SK-N-SH (cell line): Measurements from ENCODE around the gene STAB1. TPM values are rescaled to one million over a fixed set of nuclear protein-coding genes. Genes with fewer than 3 reads are reported as not detected.
A peak's percentile ranks its signal among the peaks of the same experiment; 100 is the strongest.

Source experiments
- CTCF ChIA-PET: fragments of 300-600, 350-600 bp; formaldehyde crosslinking; extraction: SDS; loops from one replicate; lab custom pipeline; 2021; lab: Yijun Ruan, JAX
- POLR2A ChIA-PET: fragments of 350-600 bp; sonication (Branson Sonifier 250); formaldehyde crosslinking; extraction: SDS; loops from one replicate; lab custom pipeline; 2020; ENCODE audit warnings: antibody characterized with exemption, inconsistent platforms; lab: Yijun Ruan, JAX
- DNase-seq: peaks from one replicate; pipeline ENCODE4 v3.0.0; 2012
- H2AFZ ChIP-seq: fragments of 200-600 bp; sonication (generic); 2 replicates; pipeline ENCODE4 v1.8.1; 2016; ENCODE audit warnings: antibody characterized with exemption, mild to moderate bottlenecking, low read depth
- H3F3A ChIP-seq: fragments of 200-600 bp; sonication (generic); replicated peaks from 2 replicates; pipeline ENCODE3; 2016; ENCODE audit warnings: antibody characterized with exemption, mild to moderate bottlenecking; ENCODE audit not compliant: insufficient read depth
- H3K27ac ChIP-seq, 2 experiments: fragments of 200-500 bp in 1 of 2; fragments of 200-600 bp in 1 of 2; sonication (Bioruptor generic) in 1 of 2; sonication (generic), shearing (Covaris generic) in 1 of 2; 2 replicates each; pipeline versions ENCODE4 v1.5.1 to v1.6.1; 2014 to 2016; ENCODE audit warnings: low read depth in 2 of 2, inconsistent platforms in 1 of 2, low read length in 1 of 2, mild to moderate bottlenecking in 1 of 2, mixed read lengths in 1 of 2
- H3K27me3 ChIP-seq: fragments of 200-600 bp; sonication (generic), shearing (Covaris generic); 2 replicates; pipeline ENCODE4 v1.6.1; 2016; ENCODE audit warnings: mixed run types; ENCODE audit not compliant: insufficient read depth
- H3K36me3 ChIP-seq, 2 experiments: fragments of 200-500 bp in 1 of 2; fragments of 200-600 bp in 1 of 2; sonication (Bioruptor generic) in 1 of 2; sonication (generic) in 1 of 2; replicated peaks in 1 of 2; 2 replicates each; pipeline versions ENCODE3 to v1.5.1; 2014 to 2016; ENCODE audit warnings: low read length in 1 of 2, mild to moderate bottlenecking in 1 of 2; ENCODE audit not compliant: insufficient read depth in 2 of 2, control insufficient read depth in 1 of 2
- H3K4me1 ChIP-seq, 2 experiments: fragments of 200-500 bp in 1 of 2; fragments of 200-600 bp in 1 of 2; sonication (Bioruptor generic) in 1 of 2; sonication (generic), shearing (Covaris generic) in 1 of 2; 2 replicates each; pipeline versions ENCODE4 v1.5.1 to v1.6.1; 2014 to 2016; ENCODE audit warnings: low read depth in 1 of 2, low read length in 1 of 2, mixed run types in 1 of 2; ENCODE audit not compliant: insufficient read depth in 2 of 2, control insufficient read depth in 1 of 2
- H3K4me2 ChIP-seq: fragments of 200-600 bp; sonication (generic), shearing (Covaris generic); 2 replicates; pipeline ENCODE4 v1.6.1; 2017; ENCODE audit warnings: mixed run types
- H3K4me3 ChIP-seq, 2 experiments: fragments of 200-500 bp in 1 of 2; fragments of 200-600 bp in 1 of 2; sonication (Bioruptor generic) in 1 of 2; sonication (generic), shearing (Covaris generic) in 1 of 2; 2 replicates each; pipeline versions ENCODE4 v1.5.1 to v1.8.1; 2014 to 2016; ENCODE audit warnings: low read depth in 2 of 2, inconsistent platforms in 1 of 2, low read length in 1 of 2, mild to moderate bottlenecking in 1 of 2, mixed read lengths in 1 of 2, moderate library complexity in 1 of 2
- H3K79me2 ChIP-seq: fragments of 200-600 bp; sonication (generic); 2 replicates; pipeline ENCODE4 v1.8.1; 2017; ENCODE audit warnings: mild to moderate bottlenecking; ENCODE audit not compliant: insufficient read depth
- H3K9ac ChIP-seq: fragments of 200-600 bp; sonication (generic); 2 replicates; pipeline ENCODE4 v1.6.1; 2017; ENCODE audit warnings: mixed run types
- H3K9me2 ChIP-seq: fragments of 200-600 bp; sonication (generic); 2 replicates; pipeline ENCODE4 v1.6.1; 2017; ENCODE audit warnings: mixed run types
- H3K9me3 ChIP-seq: fragments of 200-600 bp; sonication (generic); 2 replicates; pipeline ENCODE4 v1.6.1; 2017; ENCODE audit warnings: mixed run types, mild to moderate bottlenecking, moderate library complexity
- H4K20me1 ChIP-seq: fragments of 200-600 bp; sonication (generic); 2 replicates; pipeline ENCODE4 v1.6.1; 2017; ENCODE audit warnings: mild to moderate bottlenecking, mixed run types; ENCODE audit not compliant: insufficient read depth
- CTCF ChIP-seq: fragments of 200-600 bp; sonication (generic); IDR thresholded peaks from 2 replicates; pipeline ENCODE4 v1.6.1; 2017; ENCODE audit warnings: antibody characterized with exemption, mild to moderate bottlenecking, moderate library complexity
- FOSL2 ChIP-seq: IDR thresholded peaks from 2 replicates; pipeline ENCODE4 v1.4.0; 2012; ENCODE audit warnings: low read depth, mild to moderate bottlenecking, moderate library complexity, borderline replicate concordance
- NRF1 ChIP-seq: IDR thresholded peaks from 2 replicates; pipeline ENCODE4 v1.6.1; 2012; ENCODE audit warnings: low read depth, mild to moderate bottlenecking, low read length
- RXRA ChIP-seq: IDR thresholded peaks from 2 replicates; pipeline ENCODE4 v1.4.0; 2012; ENCODE audit warnings: low read depth, mild to moderate bottlenecking, borderline replicate concordance
- SIN3A ChIP-seq: IDR thresholded peaks from 2 replicates; pipeline ENCODE4 v1.6.1; 2012; ENCODE audit warnings: low read depth, mild to moderate bottlenecking, low read length, moderate library complexity, borderline replicate concordance
- SMC3 ChIP-seq: IDR thresholded peaks from 2 replicates; pipeline ENCODE4 v1.6.1; 2012; ENCODE audit warnings: low read depth, low read length, improper control_type of control experiment
- WGBS: methylation state at CpG from one replicate; pipeline ENCODE4 v1.1.6; 2017; ENCODE audit warnings: low lambda C conversion rate; 5-methylcytosine and 5-hydroxymethylcytosine counted together
- polyA plus RNA-seq, 3 experiments: library from polyadenylated mRNA; depleted of rRNA; stranded (reverse); fragments of >200 nt; gene quantifications; 2 replicates each; pipeline ENCODE4 v1.2.3, GENCODE V29; 2012
- TF ChIP-seq, protein P1 (sequence below): IDR thresholded peaks from 2 replicates; pipeline ENCODE4 v1.4.0; 2012; ENCODE audit warnings: low read depth, borderline replicate concordance
- TF ChIP-seq, protein P2 (sequence below): IDR thresholded peaks from 2 replicates; pipeline ENCODE4 v1.6.1; 2012; ENCODE audit warnings: mild to moderate bottlenecking, low read depth, low read length, moderate library complexity

The STAB1 gene
- polyA plus RNA-seq, 1 of the 3 experiments (the other 2 are of a cell fraction), result 0.05 TPM

GRCh38 chr3:52568069-52568468 is 72.9 kb downstream of the STAB1 start:
- Histone ChIP-seq H3K9ac (no peak overlapping the region), H3K9me2 (no peaks in the 10 kb centered on the region), H3F3A (peaks cover 4% of the 10 kb centered on the region), H3K79me2 (peaks cover 10% of the 10 kb centered on the region; the same call in 1 of the 2 replicates), H3K27me3 (no peaks in the 10 kb centered on the region), H3K27ac (no peak overlapping the region), H3K4me2 (no peak overlapping the region), H3K4me1 (no peaks in the 10 kb centered on the region), H3K36me3 (peaks cover 10 to 60% of the 10 kb centered on the region in 2 experiments), H3K4me3 (no peak overlapping the region), H3K9me3 (no peaks in the 10 kb centered on the region), H4K20me1 (no peaks in the 10 kb centered on the region), H2AFZ (no peak overlapping the region)
- TF ChIP-seq, protein P1, sequence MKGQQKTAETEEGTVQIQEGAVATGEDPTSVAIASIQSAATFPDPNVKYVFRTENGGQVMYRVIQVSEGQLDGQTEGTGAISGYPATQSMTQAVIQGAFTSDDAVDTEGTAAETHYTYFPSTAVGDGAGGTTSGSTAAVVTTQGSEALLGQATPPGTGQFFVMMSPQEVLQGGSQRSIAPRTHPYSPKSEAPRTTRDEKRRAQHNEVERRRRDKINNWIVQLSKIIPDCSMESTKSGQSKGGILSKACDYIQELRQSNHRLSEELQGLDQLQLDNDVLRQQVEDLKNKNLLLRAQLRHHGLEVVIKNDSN, result no peak
- no peak for TF ChIP-seq CTCF
- 0 out of 2 replicates have a peak, but pooled peaks have one; percentile 7 for TF ChIP-seq FOSL2
- TF ChIP-seq SIN3A, result no peak
- TF ChIP-seq SMC3, result no peak
- POLR2A ChIA-PET, result no interaction called here
- CTCF ChIA-PET, result interaction anchor here (0.5 to 1.4 kb wide), 2 partner anchors 13 to 229 kb away, joined by 3 read pairs; no protein-coding TSS in a partner anchor
- WGBS, result 89% methylated on average over 2 of the region's 2 CpGs
- DNase-seq, result no peak

DNA sequence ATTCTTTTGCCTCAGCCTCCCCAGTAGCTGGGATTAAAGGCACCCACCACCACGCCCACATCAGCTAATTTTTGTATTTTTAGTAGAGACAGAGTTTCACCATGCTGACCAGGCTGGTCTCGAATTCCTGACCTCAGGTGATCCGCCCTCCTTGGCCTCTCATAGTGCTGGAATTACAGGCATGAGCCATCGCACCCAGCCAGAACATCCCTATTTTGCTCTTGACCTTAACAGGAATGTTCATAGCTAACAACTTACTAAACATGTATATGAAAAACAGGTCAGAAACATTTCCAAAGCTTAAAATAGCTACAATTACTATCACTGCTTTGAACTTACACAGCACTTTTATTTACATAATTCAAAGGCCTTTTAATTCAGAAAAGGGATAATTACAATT is 74.9 kb downstream of the STAB1 start:
- no peak overlapping the region for H3K9ac ChIP-seq
- H3K27me3 ChIP-seq, result no peaks in the 10 kb centered on the region
- no peaks in the 10 kb centered on the region for H4K20me1 ChIP-seq
- H3K4me1 ChIP-seq, result no peaks in the 10 kb centered on the region
- 94% methylated on average over 4 of the region's 4 CpGs for WGBS
- no peak overlapping the region for H3K4me3 ChIP-seq
- no peak overlapping the region for H3K27ac ChIP-seq
- H3F3A ChIP-seq, result peaks cover 9% of the 10 kb centered on the region
- POLR2A ChIA-PET, result no interaction called here
- no peaks in the 10 kb centered on the region for H3K9me3 ChIP-seq
- H3K79me2 ChIP-seq, result peaks cover 10% of the 10 kb centered on the region; the same call in 1 of the 2 replicates
- no peak overlapping the region for H3K4me2 ChIP-seq
- peaks cover 6 to 52% of the 10 kb centered on the region in 2 experiments for H3K36me3 ChIP-seq
- H3K9me2 ChIP-seq, result no peaks in the 10 kb centered on the region
- no peak for DNase-seq
- H2AFZ ChIP-seq, result no peak overlapping the region
- TF ChIP-seq, protein P2, sequence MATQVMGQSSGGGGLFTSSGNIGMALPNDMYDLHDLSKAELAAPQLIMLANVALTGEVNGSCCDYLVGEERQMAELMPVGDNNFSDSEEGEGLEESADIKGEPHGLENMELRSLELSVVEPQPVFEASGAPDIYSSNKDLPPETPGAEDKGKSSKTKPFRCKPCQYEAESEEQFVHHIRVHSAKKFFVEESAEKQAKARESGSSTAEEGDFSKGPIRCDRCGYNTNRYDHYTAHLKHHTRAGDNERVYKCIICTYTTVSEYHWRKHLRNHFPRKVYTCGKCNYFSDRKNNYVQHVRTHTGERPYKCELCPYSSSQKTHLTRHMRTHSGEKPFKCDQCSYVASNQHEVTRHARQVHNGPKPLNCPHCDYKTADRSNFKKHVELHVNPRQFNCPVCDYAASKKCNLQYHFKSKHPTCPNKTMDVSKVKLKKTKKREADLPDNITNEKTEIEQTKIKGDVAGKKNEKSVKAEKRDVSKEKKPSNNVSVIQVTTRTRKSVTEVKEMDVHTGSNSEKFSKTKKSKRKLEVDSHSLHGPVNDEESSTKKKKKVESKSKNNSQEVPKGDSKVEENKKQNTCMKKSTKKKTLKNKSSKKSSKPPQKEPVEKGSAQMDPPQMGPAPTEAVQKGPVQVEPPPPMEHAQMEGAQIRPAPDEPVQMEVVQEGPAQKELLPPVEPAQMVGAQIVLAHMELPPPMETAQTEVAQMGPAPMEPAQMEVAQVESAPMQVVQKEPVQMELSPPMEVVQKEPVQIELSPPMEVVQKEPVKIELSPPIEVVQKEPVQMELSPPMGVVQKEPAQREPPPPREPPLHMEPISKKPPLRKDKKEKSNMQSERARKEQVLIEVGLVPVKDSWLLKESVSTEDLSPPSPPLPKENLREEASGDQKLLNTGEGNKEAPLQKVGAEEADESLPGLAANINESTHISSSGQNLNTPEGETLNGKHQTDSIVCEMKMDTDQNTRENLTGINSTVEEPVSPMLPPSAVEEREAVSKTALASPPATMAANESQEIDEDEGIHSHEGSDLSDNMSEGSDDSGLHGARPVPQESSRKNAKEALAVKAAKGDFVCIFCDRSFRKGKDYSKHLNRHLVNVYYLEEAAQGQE, result no peak
- no peak for TF ChIP-seq RXRA
- no peak for TF ChIP-seq NRF1
- TF ChIP-seq, all 33 proteins: peak for 0
- CTCF ChIA-PET, result interaction anchor here (1.0 kb wide), 1 partner anchor 25 kb away, joined by 3 read pairs; no protein-coding TSS in a partner anchor
